ENCODE results near the gene L3MBTL4.

GRCh38 chr18:6326566-6326965 lies 88.1 kb downstream of the L3MBTL4 start:
- TF ChIP-seq PAX5 (IDR thresholded peaks at IDR 0.05; ENCODE audit: insufficient read depth, low read length, severe bottlenecking) = no peak
- no peak for TF ChIP-seq POLR2AphosphoS5 (IDR thresholded peaks at IDR 0.05; ENCODE audit: low read depth, low read length)
- no peak for TF ChIP-seq POLR2A (IDR thresholded peaks at IDR 0.05; ENCODE audit: low read depth, low read length)

Measured in GM12891 (cell line).